Measurements from ENCODE around the gene MDN1. TPM values are rescaled to one million over a fixed set of nuclear protein-coding genes. Genes with fewer than 3 reads are reported as not detected.

MDN1 gene
- total and polyA plus RNA-seq, 2 of the 13 experiments (the other 11 are each of a cell fraction or from before 2014, with no cell fraction given), result 18.8 to 52.9 TPM

DNA sequence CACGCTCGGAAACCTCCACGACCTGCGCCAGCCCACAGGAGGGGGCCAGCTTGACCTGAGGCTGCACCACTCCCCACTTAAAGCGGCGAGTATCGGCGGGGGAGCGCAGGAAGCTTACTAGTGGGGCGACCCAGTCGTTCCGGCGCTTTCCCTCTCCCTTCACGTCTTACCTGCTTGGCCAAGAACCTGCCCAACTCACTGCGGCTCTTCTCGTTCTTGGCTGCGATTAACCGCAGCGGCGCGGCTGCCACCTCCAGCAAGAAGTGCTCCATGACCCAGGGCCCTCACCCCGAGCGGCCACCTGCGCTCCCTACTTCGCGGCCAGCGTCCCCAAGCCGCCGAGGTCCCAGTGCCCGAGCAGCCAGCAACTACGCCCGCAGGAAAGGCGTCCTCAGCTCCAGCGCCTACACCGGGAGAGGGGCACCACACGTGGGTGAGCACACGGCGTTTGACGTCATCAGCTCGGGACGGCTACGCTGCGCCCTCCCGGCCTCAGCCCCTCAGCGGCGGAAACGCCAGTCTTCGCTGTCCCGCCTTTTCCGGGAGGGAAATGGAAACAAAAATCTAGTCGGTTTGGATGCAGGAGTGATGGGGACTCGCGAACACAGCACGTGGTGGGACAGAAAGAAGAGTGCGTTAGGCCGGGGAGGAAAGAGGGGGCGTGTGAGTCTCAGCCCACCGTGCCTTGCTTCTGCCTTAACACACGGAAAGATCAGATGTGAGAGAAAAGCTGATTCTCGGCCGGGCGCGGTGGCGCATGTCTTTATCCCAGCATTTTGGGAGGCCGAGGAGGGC is at the start of gene MDN1 (continued):
- TF ChIP-seq PAWR (CRISPR knock-in tag; IDR thresholded peaks at IDR 0.05; ENCODE audit: borderline replicate concordance) (no peak), ZNF292 (CRISPR knock-in tag; IDR thresholded peaks at IDR 0.05; ENCODE audit: borderline replicate concordance, low read depth) (peak; percentile 42; the same call in 1 of the 2 replicates), ZSCAN20 (CRISPR knock-in tag; IDR thresholded peaks at IDR 0.05; ENCODE audit: borderline replicate concordance) (no peak), ZFP90 (CRISPR knock-in tag; IDR thresholded peaks at IDR 0.05; ENCODE audit: borderline replicate concordance) (peak; percentile 71; the same call in 1 of the 2 replicates), TEAD2 (CRISPR knock-in tag; IDR thresholded peaks at IDR 0.05) (no peak; the same call in 1 of the 2 replicates), CENPBD1 (CRISPR knock-in tag; IDR thresholded peaks at IDR 0.05; ENCODE audit: borderline replicate concordance, low read depth) (no peak), UBTF (CRISPR knock-in tag; IDR thresholded peaks at IDR 0.05) (peak; percentile 93), ARNT (IDR thresholded peaks at IDR 0.05) (no peak), ETV6 (CRISPR knock-in tag; conservative IDR thresholded peaks at IDR 0.05) (no peak), ZFY (CRISPR knock-in tag; IDR thresholded peaks at IDR 0.05) (peak; percentile 85), SPEN (CRISPR knock-in tag; IDR thresholded peaks at IDR 0.05; ENCODE audit: low read depth) (peak; percentile 97), ZNF33A (CRISPR knock-in tag; IDR thresholded peaks at IDR 0.05; ENCODE audit: borderline replicate concordance) (no peak; the same call in 1 of the 2 replicates), ZC3H13 (CRISPR knock-in tag; IDR thresholded peaks at IDR 0.05) (no peak), RNF2 (conservative IDR thresholded peaks at IDR 0.05; ENCODE audit: low read depth) (peak; percentile 72; the same call in 1 of the 2 replicates), KLF16 (CRISPR knock-in tag; IDR thresholded peaks at IDR 0.05) (peak in 1 of 2 experiments; percentile 96; a peak in 2 of 4 replicates), ZNF331 (CRISPR knock-in tag; IDR thresholded peaks at IDR 0.05) (peak; percentile 49; the same call in 1 of the 2 replicates)
- TF ChIP-seq, protein P1, sequence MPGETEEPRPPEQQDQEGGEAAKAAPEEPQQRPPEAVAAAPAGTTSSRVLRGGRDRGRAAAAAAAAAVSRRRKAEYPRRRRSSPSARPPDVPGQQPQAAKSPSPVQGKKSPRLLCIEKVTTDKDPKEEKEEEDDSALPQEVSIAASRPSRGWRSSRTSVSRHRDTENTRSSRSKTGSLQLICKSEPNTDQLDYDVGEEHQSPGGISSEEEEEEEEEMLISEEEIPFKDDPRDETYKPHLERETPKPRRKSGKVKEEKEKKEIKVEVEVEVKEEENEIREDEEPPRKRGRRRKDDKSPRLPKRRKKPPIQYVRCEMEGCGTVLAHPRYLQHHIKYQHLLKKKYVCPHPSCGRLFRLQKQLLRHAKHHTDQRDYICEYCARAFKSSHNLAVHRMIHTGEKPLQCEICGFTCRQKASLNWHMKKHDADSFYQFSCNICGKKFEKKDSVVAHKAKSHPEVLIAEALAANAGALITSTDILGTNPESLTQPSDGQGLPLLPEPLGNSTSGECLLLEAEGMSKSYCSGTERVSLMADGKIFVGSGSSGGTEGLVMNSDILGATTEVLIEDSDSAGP (CRISPR knock-in tag; IDR thresholded peaks at IDR 0.05; ENCODE audit: borderline replicate concordance), result peak; percentile 91; the same call in 1 of the 2 replicates
- TF ChIP-seq, protein P2, sequence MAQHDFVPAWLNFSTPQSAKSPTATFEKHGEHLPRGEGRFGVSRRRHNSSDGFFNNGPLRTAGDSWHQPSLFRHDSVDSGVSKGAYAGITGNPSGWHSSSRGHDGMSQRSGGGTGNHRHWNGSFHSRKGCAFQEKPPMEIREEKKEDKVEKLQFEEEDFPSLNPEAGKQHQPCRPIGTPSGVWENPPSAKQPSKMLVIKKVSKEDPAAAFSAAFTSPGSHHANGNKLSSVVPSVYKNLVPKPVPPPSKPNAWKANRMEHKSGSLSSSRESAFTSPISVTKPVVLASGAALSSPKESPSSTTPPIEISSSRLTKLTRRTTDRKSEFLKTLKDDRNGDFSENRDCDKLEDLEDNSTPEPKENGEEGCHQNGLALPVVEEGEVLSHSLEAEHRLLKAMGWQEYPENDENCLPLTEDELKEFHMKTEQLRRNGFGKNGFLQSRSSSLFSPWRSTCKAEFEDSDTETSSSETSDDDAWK (CRISPR knock-in tag; IDR thresholded peaks at IDR 0.05), result no peak
- TF ChIP-seq, protein P3, sequence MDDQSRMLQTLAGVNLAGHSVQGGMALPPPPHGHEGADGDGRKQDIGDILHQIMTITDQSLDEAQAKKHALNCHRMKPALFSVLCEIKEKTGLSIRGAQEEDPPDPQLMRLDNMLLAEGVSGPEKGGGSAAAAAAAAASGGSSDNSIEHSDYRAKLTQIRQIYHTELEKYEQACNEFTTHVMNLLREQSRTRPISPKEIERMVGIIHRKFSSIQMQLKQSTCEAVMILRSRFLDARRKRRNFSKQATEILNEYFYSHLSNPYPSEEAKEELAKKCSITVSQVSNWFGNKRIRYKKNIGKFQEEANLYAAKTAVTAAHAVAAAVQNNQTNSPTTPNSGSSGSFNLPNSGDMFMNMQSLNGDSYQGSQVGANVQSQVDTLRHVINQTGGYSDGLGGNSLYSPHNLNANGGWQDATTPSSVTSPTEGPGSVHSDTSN (CRISPR knock-in tag; IDR thresholded peaks at IDR 0.05; ENCODE audit: borderline replicate concordance), result no peak

All from HepG2 (cell line).